ENCODE measurements around the gene NDST3. TPM values are rescaled to one million over a fixed set of nuclear protein-coding genes. Genes with fewer than 3 reads are reported as not detected.
A peak's percentile ranks its signal among the peaks of the same experiment; 100 is the strongest.

The NDST3 gene
- total RNA-seq, 1 experiment from 2014 or later, result not detected

DNA sequence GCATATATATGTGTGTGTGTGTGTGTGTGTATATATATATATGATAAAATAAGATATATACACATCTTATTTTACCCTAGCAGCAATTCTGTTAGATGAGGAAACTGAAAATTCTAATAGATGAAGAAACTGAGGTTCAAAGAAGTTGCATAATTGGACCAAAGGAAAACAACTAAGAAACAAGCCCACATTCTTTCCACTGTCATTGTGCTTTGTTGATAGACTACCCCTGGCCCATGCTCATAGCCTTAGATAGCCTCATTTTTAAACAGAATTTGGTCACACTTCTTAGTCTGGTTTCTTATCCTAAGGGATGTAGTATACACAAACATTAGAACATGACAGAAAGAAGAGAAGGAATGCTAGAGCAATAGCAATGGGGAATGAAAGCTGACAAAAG lies 138.8 kb downstream of the NDST3 start:
- no peak for DNase-seq (ENCODE audit: extremely low read depth, low read depth)

DNA sequence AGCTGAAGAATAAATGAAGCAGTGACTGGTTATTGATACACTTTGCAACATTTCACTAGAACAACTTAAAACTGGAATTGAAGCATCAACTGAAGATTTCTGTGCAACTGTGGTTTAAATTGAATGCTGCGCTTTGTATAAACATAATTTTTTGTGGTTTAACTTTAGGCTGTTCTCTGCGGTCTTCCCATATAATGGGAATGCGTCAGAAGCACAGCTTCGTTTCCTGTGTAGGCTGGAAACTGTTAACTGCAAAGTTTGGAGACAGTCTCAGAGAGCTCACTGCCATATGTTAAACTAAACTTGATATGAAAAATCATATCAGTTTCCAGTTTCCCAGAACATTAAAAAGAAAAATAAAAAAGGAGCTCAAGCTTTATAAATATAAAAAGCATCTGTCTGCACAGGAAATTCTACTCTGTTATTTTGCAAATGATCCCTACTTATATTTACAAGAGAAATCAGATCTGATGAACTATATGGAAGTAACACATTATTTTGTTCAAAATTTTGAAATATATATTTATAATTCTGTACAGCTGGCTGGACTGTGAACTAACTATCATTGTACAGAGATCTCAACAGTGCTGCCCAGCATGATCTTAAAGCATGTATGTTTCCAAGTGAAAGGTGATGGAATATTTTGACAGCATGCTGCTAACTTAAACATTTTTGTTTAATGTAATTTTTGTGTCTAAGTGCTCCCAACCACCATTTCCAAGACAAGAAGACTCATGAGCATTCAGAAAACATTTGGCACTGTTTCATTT lies 139.9 kb downstream of the NDST3 start:
- no peak for DNase-seq (ENCODE audit: extremely low read depth, low read depth)

DNA sequence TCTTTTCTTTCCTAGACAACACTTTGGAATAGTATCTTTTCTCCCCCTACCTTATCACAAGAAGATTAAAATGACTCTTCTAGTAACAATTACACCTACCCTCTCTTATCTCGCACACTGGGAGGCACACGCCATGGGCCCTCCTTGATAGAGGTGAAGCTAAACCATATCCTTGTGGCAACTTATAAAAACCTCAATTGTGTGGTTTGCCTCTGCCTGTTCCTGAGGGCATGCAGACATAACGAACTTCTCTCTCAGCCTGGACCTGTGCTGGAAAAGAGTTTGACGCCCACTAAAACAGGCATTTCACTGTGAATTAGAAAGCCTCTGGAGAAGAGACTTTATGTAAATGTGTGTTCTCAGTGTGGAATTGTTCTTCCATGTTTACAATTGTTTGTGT lies 141.2 kb downstream of the NDST3 start:
- no peak for DNase-seq (ENCODE audit: extremely low read depth, low read depth)

DNA sequence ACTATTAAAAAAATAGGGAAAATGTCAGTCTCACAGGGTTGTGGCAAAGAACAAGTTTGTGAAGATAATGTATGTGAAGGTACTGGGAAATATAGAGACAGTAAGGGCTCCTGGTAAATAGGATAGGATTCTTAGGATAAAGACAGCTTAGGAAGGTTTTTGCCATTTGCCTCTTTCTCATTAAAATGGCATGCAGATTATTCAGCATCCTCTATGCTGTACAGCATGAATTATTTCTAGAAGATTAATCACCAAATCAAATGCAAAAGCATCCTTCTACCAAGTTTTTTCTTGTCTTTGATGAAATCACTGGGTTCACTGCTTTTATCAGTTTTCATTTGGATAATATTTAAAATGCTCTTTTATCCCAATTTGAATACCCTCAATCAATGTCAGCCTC lies 142.8 kb downstream of the NDST3 start:
- no peak for DNase-seq (ENCODE audit: extremely low read depth, low read depth)

DNA sequence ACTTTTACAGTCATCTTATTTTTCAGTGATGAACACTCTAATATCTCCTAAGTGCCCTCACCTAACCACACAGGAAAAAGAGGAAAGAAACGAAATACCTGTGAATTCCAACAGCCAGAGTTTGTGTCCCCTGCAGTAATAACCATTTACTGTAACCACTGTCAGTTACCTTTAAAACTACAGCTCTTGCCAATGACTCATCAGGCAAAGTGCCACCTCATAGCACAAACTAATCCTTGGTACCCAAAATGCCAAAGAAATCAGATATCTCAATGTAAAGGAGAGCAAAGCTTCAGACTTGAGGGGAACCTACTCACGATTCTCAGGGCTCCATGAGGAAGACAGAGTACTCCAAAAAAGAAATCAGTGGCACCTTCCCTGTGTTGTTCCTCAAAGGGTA lies 146.5 kb downstream of the NDST3 start:
- DNase-seq (ENCODE audit: extremely low read depth, low read depth), result no peak

DNA sequence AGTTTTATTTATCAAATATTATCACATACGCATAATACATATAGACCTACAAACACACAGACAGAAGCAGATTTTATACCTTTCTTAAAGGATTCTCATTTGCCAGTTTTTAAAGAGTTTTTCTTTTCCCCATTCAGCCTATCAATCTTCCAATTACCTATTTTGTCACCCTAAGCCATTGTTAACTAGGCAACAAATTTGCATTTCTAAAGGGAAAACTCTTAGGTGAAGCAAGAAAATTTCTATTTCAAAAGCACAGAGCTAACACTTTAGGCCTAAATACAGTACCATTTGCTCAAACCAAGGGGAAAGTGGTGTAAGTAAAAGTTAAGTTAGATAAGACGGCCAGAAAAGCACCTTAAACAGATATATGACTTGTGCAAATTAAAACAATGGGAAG lies 156.6 kb downstream of the NDST3 start:
- no peak for DNase-seq (ENCODE audit: extremely low read depth, low read depth)

DNA sequence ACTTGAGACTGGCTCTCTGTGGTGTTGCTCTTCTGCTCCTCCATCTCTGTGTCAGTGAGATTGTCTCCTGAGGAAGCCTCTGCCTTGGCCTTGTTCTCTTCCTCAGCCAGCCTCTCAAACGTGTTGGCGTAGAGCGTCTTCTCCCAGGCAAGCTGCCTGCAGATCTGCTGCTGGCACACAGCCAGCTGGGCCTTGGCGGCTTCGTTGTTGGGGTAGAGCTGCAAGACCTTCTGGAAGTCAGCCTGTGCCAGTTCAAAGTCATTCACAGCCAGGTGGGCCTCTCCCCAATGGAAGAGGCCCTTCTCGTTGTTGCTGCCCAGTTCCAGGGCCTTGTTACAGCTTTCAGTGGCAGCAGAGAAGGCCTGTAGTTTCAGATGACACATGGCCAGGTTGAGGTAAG lies 159.1 kb downstream of the NDST3 start:
- DNase-seq (ENCODE audit: extremely low read depth, low read depth), result no peak

DNA sequence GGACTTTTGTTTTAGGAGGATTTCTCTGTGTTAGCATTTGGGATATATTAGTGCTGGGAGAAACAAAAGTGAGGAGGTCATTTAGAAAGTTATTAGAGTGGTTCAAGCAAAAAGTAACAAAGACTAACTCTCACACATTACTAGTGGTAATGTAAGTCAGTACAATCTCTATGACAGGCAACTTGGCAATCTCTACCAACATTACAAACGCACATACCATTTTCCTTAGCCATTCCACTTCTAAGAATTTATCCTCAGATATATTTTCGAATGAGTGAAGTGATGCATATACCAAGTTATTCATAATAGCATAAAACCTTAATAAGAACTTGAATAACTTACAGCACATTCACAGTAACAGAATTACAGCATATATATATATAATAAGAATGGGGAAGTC lies 172.3 kb downstream of the NDST3 start:
- no peak for DNase-seq (ENCODE audit: extremely low read depth, low read depth)

DNA sequence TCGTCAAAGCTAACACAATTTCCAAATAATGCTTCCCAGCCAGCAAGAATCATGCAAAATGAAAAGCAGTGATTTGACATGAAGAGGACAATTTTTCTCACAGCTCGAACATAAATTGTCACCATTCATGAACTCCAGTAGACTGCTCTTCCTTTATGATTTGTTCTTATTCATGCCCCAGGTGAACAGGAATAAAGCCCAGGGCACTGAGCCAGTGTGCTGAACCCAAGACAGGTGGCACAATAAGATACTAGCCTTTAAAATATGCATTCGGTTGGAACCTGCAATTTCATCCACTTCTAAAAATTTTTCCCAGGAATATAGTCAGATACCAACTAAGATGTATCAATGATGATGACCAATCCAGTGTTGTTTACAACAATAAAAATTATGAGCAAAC lies 178.8 kb downstream of the NDST3 start:
- no peak for DNase-seq (ENCODE audit: extremely low read depth, low read depth)

DNA sequence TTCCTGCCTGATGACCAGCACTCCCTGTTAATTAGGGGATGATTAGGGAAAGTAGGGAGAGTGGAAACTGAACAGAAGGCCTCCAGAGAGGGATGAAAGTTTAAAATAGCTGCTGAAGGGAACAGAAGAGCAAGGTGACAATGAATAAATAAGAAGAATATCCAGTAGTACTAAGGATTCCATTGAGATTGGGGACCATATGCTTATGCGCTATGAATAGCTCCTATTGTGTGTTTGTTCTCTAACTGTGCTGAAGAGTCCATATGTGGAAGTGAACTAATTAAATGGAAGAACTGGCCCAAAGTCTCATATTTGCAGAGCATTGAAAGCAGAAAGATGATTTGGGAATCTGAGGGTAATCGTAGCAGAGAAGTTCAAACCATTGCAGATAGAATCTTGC lies 181.5 kb downstream of the NDST3 start:
- DNase-seq (ENCODE audit: extremely low read depth, low read depth), result no peak

DNA sequence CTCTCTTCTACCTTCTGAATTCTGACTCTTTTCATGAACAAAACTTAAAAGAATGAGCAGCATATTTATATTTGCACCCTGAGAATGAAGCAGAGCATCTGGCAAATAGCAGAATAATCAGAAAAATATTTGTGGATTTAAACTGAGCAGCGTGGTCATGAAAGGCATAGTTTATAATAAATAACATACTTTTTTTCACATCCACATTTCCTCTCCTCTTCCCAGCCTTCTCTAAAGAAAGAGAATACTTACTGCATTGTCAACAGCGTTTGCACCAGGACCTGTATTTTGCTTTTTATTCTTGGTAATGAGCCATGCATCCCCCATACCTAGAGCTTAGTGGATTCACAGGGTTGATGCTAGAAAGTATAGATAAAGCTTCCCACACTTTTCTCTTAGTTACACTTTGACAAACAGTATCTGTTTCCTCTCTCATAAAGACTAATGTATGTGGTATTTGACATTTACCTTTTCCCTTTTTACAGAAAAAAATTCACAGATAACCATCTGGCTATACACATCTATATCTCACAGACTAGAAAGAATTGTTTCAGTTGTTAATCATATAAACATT lies 187.0 kb downstream of the NDST3 start:
- no peak for DNase-seq (ENCODE audit: extremely low read depth, low read depth)

DNA sequence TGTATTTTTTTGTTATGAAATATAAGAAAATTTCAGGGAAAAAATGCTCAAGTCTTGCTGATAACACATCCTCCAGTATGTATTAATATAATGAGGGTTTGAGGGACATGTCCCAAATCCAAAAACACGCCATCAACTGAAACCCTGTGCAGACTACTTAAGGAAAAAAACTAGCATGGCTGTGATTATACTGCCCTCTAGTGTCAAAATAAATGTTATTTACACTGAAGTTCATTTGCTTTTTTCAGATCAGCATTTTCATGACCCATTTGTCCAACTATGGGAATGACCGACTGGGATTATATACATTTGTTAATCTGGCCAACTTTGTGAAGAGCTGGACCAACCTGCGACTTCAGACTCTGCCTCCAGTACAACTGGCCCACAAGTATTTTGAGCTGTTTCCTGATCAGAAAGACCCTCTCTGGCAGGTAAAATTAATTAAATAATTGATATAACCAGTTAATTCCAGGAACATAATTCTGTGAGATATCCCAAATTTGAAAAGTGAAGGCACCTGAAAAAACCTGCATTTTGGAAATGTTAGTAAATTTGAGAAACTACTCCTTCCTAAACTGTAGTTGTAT lies 190.1 kb downstream of the NDST3 start:
- peak; percentile 48 for DNase-seq (ENCODE audit: extremely low read depth, low read depth)

DNA sequence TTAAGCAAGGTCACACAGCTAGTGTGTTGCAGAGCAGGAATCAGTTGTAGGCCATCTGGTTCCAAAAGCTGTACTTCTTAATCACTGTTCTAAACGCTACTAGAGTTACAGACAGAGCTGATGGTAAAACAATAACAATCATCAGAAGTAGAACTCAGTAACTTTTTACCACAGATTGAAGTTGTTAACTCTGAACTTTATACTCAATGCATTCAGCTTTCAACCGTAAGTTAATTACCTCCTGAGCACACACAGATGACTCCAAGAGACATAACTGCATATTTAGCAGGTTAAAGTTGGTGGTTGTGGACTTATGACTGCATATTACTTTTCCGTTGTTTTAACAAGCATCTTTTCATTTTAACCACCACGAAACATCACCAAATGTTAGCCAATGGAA lies 191.2 kb downstream of the NDST3 start:
- DNase-seq (ENCODE audit: extremely low read depth, low read depth), result no peak

DNA sequence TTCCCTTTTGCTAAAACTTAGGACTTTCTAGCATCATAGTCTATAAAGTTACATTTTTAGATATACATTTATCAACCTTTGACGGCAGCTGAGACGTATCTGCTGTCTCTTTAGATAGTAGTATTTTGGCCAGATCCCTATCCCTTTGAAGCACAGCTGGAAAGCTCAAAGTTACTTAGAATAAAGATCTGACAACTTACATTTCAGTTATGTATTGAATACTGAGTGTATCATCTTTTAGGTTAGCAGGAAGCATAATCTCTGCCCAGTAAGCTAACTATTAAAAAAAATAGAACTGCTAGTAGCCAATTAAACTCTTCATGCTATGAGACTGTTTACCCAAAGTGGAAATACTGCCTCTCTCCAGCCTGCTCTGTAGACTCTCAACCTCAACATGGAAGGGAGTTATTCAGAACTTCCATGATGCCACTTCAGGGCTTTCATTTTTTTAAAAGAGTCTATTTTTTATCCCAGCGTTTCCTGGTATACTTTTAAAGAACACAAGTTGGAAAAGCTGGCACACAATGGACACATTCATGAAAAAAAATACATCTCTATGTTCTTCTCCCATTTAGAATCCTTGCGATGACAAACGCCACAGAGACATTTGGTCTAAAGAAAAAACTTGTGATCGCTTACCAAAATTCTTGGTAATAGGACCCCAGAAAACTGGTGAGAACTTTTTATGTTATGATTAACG lies 192.2 kb downstream of the NDST3 start:
- no peak for DNase-seq (ENCODE audit: extremely low read depth, low read depth)

DNA sequence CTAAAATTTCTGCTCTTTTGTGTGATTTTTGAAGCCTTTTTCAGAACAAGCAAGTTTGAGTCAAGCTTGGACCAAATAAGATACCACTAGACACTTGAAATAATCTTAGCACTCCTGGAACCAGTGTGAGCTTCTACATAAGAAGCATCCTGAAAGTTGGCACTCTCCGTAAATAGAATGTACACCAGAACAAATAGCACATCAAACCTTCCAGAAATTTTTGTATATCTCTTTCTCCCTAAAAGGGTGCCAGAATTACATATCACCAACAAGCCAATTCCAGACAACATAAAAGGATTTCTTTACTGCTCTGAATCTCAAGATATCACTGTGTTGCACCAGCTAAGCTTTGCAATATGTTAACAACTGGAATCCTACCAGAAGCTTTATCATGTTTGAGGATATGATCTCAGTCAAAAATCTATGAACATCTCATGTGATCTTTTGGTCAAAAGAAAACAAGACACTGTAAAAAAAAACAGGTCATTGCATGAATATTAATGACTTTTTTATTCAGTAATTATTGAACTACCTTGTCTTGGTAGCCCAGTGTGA lies 201.4 kb downstream of the NDST3 start:
- no peak for DNase-seq (ENCODE audit: extremely low read depth, low read depth)

DNA sequence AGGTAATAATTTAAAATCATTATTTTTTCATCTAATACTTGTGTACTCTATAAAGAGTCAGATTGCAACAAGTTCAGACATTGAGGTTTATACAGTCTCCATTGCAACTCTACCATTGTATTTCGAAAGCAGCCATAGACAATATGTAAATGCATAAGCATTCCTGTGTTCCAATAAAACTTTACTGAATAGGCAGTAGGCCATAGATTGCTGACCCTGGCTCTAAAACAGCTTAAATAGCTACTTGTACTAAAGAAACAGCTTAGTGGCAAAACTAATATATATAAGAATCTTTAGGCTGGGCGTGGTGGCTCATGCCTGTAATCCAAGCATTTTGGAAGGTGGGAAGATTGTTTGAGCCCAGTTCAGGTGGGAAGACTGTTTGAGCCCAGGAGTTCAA lies 203.2 kb downstream of the NDST3 start:
- no peak for DNase-seq (ENCODE audit: extremely low read depth, low read depth)

DNA sequence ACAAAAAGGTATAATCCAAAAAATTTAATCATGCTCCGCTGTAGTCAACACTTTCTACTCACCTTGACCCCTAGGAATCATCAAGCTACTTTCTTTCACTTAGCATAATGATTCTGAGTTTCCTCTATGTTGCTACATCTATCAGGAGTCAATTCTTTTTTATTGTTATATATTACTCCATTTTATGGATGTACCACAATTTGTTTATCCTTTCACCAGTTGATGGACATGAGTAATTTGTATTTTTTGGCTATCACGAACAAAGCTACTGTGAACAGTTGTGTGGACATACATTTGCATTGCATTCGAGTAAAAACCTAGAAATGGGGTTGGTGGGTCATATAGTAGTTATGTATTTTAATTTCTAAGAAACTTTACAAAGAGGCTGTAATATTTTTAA lies 215.6 kb downstream of the NDST3 start:
- no peak for DNase-seq (ENCODE audit: extremely low read depth, low read depth)

DNA sequence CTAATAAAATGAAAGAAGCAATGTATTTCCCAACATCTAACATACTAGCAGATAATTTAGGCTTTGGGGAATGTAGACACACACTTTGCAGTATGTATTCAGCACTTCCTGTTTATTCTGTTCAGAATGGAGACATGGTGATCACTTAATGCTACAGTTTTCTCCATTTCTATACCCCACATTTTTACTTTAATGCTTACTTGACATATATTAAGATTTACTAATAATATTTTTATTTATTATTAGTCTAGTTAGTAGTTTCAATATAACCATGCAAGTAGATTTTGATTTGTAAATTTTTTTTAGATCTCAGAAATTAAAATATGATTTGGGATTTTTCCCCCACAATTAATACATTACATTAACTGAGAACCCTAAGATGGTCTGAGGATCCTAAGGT lies 220.1 kb downstream of the NDST3 start:
- DNase-seq (ENCODE audit: extremely low read depth, low read depth), result no peak

DNA sequence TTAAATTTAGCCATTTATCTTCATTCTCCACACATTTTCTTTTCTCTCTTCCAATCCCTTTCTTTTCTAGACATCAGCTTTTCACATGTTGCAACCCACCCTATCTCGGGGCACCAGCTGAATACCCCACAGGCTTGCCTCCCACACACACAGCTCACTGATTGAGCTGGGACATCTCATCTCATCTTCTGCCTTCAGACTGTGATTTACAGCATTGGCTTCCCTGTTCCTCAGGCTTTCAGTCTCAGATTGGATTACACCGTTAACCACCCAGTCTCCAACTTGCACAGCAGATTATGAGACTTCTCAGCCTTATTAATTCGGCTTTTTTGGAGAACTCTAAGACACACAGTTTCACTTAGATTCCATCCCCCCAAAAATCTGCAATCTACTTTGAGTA lies 224.8 kb downstream of the NDST3 start:
- no peak for DNase-seq (ENCODE audit: extremely low read depth, low read depth)

DNA sequence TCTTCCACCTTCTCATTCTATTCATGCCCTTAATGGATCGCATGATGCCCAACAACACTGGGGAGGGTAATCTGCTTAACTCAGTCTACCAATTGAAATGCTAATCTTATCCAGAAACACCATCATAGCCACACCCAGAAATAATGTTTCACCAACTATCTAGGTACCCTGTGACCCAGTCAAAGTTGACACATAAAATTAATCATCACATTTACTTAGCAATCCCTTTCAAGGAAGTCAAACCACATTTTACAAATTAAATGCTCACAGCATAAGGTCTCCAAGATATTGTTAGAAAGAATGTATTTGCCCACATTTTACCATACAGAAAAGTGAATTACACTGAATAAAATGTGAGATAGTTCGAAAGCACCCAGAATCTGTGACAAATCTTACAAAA lies 226.0 kb downstream of the NDST3 start:
- no peak for DNase-seq (ENCODE audit: extremely low read depth, low read depth)

DNA sequence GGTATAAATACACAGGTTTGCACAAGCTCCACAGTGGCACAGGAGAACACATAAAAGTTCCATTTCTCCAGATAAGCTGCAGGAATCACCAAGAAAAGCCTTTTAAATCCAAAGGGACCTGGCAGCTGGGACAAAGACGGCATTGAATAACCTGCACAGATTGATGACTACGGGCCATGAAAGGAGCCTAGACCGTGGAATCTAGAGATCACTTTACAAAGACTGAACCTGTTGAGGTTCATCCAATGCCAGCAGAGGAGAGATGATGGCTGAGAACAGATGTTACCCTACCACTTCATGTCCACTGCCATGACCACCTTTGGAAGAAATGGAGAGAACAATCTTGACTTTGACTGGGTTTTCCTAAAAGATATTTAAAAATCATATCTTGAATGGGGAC lies 229.8 kb downstream of the NDST3 start:
- DNase-seq (ENCODE audit: extremely low read depth, low read depth), result no peak

Data from NCI-H460 (cell line).